GM12874 (cell line): ENCODE measurements around the gene SPON1.

Experiments used
- CTCF ChIP-seq: IDR thresholded peaks from 2 replicates; pipeline ENCODE4 v1.5.1; 2011; ENCODE audit warnings: low read depth, mild to moderate bottlenecking, control low read depth, low read length, moderate library complexity; ENCODE audit not compliant: insufficient read depth

The SPON1 gene

DNA sequence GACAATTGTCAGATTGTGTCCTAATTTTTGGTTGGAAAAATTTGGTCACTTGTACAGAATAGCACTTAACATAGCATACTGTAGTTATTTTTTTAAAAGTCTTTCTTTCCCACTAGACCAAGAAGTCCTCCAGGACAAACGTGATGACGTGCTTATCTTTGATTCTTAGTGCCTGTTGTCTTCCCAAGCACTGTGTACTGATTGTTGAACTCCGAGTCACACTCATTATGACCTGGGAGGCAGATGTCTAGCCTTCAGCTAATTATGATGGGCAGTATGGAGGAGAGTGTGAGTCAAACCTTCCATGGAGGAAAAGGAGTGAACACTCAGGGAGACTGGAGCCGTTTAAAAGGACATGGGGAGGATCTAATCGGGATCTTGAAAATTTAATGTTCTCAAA is 119.8 kb downstream of the SPON1 start:
- no peak for TF ChIP-seq CTCF

DNA sequence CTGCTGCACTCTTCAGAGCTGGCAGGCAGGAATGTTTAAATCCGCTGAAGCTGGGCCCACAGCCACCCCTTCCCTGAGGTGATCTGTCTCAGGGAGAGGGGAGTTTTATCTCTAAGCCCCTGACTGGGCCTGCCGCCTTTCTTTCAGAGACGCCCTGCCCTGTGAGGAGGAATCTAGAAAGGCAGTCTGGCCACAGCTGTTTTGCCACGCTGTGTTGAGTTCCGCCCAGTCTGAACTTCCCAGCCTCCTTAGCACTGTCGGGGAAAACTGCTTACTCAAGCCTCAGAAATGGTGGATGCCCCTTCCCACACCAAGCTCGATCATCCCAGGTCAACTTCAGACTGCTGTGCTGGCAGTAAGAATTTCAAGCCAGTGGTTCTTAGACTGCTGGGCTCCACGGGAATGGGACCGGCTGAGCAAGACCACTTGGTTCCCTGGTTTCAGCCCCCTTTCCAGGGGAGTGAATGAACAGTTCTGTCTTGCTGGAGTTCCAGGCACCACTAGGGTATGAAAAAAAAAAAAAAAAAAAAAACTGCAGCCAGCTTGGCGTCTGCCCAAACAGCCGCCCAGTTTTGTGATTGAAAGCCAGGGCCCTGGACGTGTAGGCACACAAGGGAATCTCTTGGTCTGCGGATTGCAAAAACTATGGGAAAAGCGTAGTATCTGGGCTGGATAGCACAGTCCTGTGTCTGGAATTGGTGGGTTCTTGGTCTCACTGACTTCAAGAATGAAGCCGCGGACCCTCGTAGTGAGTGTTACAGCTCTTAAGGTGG is 127.4 kb downstream of the SPON1 start:
- no peak for TF ChIP-seq CTCF

DNA sequence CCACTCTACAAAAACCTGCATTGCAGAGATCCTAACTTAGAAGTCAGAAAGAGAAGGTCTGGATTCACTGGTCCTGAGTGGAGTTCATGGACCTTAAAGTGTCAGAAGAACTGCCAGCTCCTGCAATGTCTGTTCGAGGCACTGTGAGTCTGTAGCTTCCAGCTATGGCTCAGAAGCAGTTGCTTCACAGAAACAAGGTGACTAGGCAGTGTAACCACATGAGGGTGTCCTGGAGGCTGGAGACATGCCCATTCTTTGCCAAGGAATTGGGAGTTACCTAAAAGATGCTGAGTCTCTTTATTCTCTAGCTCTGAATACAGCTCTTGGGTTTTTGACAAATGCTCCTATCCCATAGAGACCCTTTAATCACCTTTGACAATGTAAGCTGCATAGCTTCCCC is 130.5 kb downstream of the SPON1 start:
- TF ChIP-seq CTCF: no peak

DNA sequence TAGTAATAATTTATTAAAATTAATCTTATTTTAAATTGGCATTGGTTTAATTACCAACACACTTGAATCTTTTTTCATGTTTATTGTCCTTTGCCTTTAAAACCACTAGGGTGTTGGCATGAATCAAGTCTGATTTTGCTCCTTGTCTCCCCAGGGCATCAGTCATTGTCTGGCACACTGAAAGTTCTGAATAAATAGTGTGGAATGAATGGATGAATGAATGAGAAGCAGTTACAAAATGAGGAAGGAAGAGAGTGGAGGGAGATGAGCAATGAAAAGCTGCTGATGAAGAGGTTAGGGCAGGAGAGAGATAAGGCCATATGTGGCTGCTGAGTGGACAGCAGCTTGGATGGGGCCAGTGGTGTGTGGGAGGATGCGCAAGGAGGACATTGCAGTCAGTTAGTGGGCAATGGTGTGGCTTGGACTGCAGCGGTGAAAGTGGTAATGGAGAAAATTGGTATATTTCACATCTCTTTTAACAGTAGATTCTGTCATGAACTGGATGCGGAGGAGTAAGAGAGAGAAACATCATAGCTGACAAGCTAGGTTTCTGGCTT is 132.0 kb downstream of the SPON1 start:
- TF ChIP-seq CTCF: no peak

- no peak for TF ChIP-seq CTCF
Observed at GRCh38 chr11:14095882-14096281, 133.4 kb downstream of the SPON1 start.

DNA sequence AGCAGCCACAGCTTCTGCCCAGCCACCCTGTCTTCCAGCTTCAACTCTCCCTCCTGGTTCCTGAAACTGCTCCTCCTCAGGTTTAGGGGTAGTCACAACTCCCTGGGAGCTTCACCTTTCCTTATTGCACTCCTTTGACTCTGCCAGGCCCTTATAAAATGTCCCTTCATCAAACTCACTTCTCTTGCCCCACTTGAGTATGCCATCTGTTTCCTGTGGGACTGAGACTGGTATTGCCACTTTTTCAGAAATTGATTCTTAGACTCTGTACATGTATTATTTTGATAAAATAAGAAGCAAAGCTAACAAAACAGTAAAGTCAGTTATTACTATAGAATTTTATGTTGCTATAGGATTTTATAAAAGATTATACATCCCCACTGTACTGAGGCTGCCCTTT is 134.1 kb downstream of the SPON1 start:
- TF ChIP-seq CTCF: no peak

- TF ChIP-seq CTCF: no peak
Observed at GRCh38 chr11:14101388-14101787, 138.9 kb downstream of the SPON1 start.

DNA sequence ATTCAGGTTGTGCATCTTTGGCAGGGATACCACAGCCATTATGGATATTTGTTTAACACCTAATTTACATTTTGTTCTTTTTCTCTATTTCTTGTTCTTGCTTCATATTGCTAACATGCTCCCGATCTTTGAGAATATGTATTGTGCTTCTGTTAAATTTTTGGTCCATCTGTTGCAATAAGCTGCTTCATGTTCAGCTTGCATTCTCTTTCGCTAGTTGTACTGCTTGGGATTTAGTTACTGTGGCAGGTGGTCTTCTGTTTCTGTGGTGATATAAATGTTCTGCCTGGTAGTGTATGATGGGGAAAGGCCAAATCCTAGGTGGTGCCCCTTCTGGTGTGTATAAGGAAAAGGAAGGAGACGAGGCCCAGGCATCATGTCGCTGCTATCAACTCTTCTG is 140.2 kb downstream of the SPON1 start:
- no peak for TF ChIP-seq CTCF
